WTC11 (cell line): ENCODE measurements around the gene UCHL5. TPM values are rescaled to one million over a fixed set of nuclear protein-coding genes. Genes with fewer than 3 reads are reported as not detected.

Experiments used
- ATAC-seq: fragments of 200-7000 bp; cut with Tn5 transposase; 2 replicates; pipeline ENCODE4 v1.10.0; 2021; ENCODE audit warnings: mild to moderate bottlenecking, moderate library complexity
- CTCF ChIA-PET: fragments of 300-600 bp; sonication (Branson Sonifier 250); formaldehyde crosslinking; loops from one replicate; lab custom pipeline; 2021; ENCODE audit warnings: antibody characterized with exemption; lab: Charles Lee
- POLR2A ChIA-PET: fragments of 350-600 bp; sonication (Branson Sonifier 250); formaldehyde crosslinking; loops from one replicate; lab custom pipeline; 2021; ENCODE audit warnings: antibody characterized with exemption; lab: Charles Lee
- DNase-seq: peaks from one replicate; pipeline ENCODE4 v3.0.0; 2021; ENCODE audit warnings: low spot score
- H3K27ac Mint-ChIP-seq: 2 replicates; pipeline ENCODE4 v1.8.0; 2021; ENCODE audit warnings: mixed read lengths
- H3K27me3 Mint-ChIP-seq: 2 replicates; pipeline ENCODE4 v1.8.0; 2021; ENCODE audit warnings: low read depth, mild to moderate bottlenecking, moderate library complexity, mixed read lengths
- H3K36me3 Mint-ChIP-seq: 2 replicates; pipeline ENCODE4 v1.8.0; 2021; ENCODE audit warnings: mixed read lengths
- H3K4me1 Mint-ChIP-seq: 2 replicates; pipeline ENCODE4 v1.8.0; 2022; ENCODE audit warnings: mixed read lengths
- H3K4me3 Mint-ChIP-seq: 2 replicates; pipeline ENCODE4 v1.8.0; 2021; ENCODE audit warnings: mild to moderate bottlenecking, moderate library complexity, mixed read lengths
- H3K9me3 Mint-ChIP-seq: 2 replicates; pipeline ENCODE4 v1.8.0; 2021; ENCODE audit warnings: mixed read lengths
- CREM ChIP-seq: sonication (generic); formaldehyde crosslinking; IDR thresholded peaks from 2 replicates; pipeline ENCODE4 v1.8.1; 2022; ENCODE audit warnings: mild to moderate bottlenecking, missing genetic modification reagents, moderate library complexity
- CTCF ChIP-seq: fragments of 200-600 bp; IDR thresholded peaks from 2 replicates; pipeline ENCODE4 v1.8.0; 2022; ENCODE audit warnings: antibody characterized with exemption
- E2F1 ChIP-seq: sonication (generic); formaldehyde crosslinking; IDR thresholded peaks from 2 replicates; pipeline ENCODE4 v1.8.0; 2022; ENCODE audit warnings: mild to moderate bottlenecking, missing genetic modification reagents
- ETV6 ChIP-seq: sonication (generic); formaldehyde crosslinking; IDR thresholded peaks from 2 replicates; pipeline ENCODE4 v1.8.1; 2022; ENCODE audit warnings: mild to moderate bottlenecking, missing genetic modification reagents
- FOXK1 ChIP-seq: sonication (generic); formaldehyde crosslinking; IDR thresholded peaks from 2 replicates; pipeline ENCODE4 v1.8.0; 2022; ENCODE audit warnings: mild to moderate bottlenecking, moderate library complexity, missing genetic modification reagents
- FOXP1 ChIP-seq: sonication (generic); formaldehyde crosslinking; IDR thresholded peaks from 2 replicates; pipeline ENCODE4 v1.8.0; 2022; ENCODE audit warnings: missing genetic modification reagents, mild to moderate bottlenecking, moderate library complexity, borderline replicate concordance
- GTF2I ChIP-seq: fragments of 250-450 bp; sonication (Bioruptor Pico); conservative IDR thresholded peaks from 2 replicates; pipeline ENCODE4 v1.4.0; 2021; ENCODE audit warnings: mild to moderate bottlenecking
- KAT7 ChIP-seq: sonication (generic); formaldehyde crosslinking; IDR thresholded peaks from 2 replicates; pipeline ENCODE4 v1.8.1; 2023; ENCODE audit warnings: missing genetic modification reagents, mild to moderate bottlenecking, borderline replicate concordance
- MLX ChIP-seq: sonication (generic); formaldehyde crosslinking; IDR thresholded peaks from 2 replicates; pipeline ENCODE4 v1.8.1; 2023; ENCODE audit warnings: mild to moderate bottlenecking, missing genetic modification reagents, moderate library complexity
- MXD4 ChIP-seq: fragments of 250-450 bp; sonication (Bioruptor Pico); IDR thresholded peaks from 2 replicates; pipeline ENCODE4 v1.8.0; 2021; ENCODE audit warnings: mild to moderate bottlenecking, moderate library complexity, borderline replicate concordance
- MYBL2 ChIP-seq: sonication (generic); formaldehyde crosslinking; IDR thresholded peaks from 2 replicates; pipeline ENCODE4 v1.8.1; 2023; ENCODE audit warnings: mild to moderate bottlenecking, moderate library complexity, missing genetic modification reagents
- NR1H2 ChIP-seq: sonication (generic); formaldehyde crosslinking; IDR thresholded peaks from 2 replicates; pipeline ENCODE4 v1.9.0; 2021; ENCODE audit warnings: mild to moderate bottlenecking, moderate library complexity, missing genetic modification reagents
- OVOL2 ChIP-seq: fragments of 250-450 bp; sonication (Bioruptor Pico); IDR thresholded peaks from 2 replicates; pipeline ENCODE4 v1.9.0; 2021; ENCODE audit warnings: mild to moderate bottlenecking, borderline replicate concordance
- PRDM15 ChIP-seq: sonication (generic); formaldehyde crosslinking; IDR thresholded peaks from 2 replicates; pipeline ENCODE4 v1.8.0; 2022; ENCODE audit warnings: missing genetic modification reagents
- RORB ChIP-seq: fragments of 250-450 bp; sonication (Bioruptor Pico); IDR thresholded peaks from 2 replicates; pipeline ENCODE4 v1.9.0; 2021; ENCODE audit warnings: mild to moderate bottlenecking
- SP1 ChIP-seq: sonication (generic); formaldehyde crosslinking; conservative IDR thresholded peaks from 2 replicates; pipeline ENCODE4 v1.8.1; 2022; ENCODE audit warnings: missing genetic modification reagents
- ZMAT4 ChIP-seq: fragments of 250-450 bp; sonication (Bioruptor Pico); IDR thresholded peaks from 2 replicates; pipeline ENCODE4 v1.9.0; 2021; ENCODE audit warnings: mild to moderate bottlenecking
- ZNF232 ChIP-seq: sonication (generic); formaldehyde crosslinking; IDR thresholded peaks from 2 replicates; pipeline ENCODE4 v1.8.0; 2022; ENCODE audit warnings: mild to moderate bottlenecking, missing genetic modification reagents
- ZNF423 ChIP-seq: fragments of 250-450 bp; sonication (Bioruptor Pico); IDR thresholded peaks from 2 replicates; pipeline ENCODE4 v2.1.2; 2022; ENCODE audit warnings: mild to moderate bottlenecking, moderate library complexity
- total RNA-seq: library from RNA; stranded (reverse); gene quantifications from 3 replicates; pipeline ENCODE4 v1.2.3, GENCODE V29; 2021
- TF ChIP-seq, protein P1 (sequence below): fragments of 250-450 bp; sonication (Bioruptor Pico); IDR thresholded peaks from 2 replicates; pipeline ENCODE4 v1.9.0; 2021; ENCODE audit warnings: mild to moderate bottlenecking, borderline replicate concordance
- TF ChIP-seq, protein P2 (sequence below): sonication (generic); formaldehyde crosslinking; conservative IDR thresholded peaks from 2 replicates; pipeline ENCODE4 v1.8.1; 2022; ENCODE audit warnings: mild to moderate bottlenecking, missing genetic modification reagents
- TF ChIP-seq, protein P3 (sequence below): sonication (generic); formaldehyde crosslinking; IDR thresholded peaks from 2 replicates; pipeline ENCODE4 v1.8.1; 2023; ENCODE audit warnings: mild to moderate bottlenecking, missing genetic modification reagents

Gene UCHL5
- total RNA-seq, 1 experiment from 2014 or later: 41.5 TPM

DNA sequence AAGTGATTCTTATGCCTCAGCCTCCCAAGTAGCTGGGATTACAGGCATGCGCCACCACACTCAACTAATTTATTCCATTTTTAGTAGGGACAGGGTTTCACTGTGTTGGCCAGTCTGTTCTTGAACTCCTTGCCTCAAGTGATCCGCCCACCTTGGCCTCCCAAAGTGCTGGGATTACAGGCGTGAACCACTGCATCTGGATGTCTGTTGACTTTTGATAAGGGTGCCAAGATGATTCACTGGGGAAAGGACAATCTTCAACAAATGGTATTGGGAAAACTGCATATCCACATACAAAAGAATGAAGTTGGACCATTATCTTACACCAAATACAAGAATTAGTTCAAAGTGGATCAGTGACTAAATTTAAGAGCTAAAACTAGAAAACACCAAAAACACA, 20.0 kb upstream of the UCHL5 start:
- CTCF ChIA-PET: no interaction called here
- peaks cover 51% of the 10 kb centered on the region for H3K36me3 Mint-ChIP-seq
- no peak for TF ChIP-seq PRDM15 (CRISPR knock-in tag)
- no peak for TF ChIP-seq RORB (CRISPR knock-in tag)
- no peak for TF ChIP-seq CREM (CRISPR knock-in tag)
- no peak for TF ChIP-seq ZNF232 (CRISPR knock-in tag)
- TF ChIP-seq ETV6 (CRISPR knock-in tag): no peak
- no peak for TF ChIP-seq ZNF423
- TF ChIP-seq CTCF: no peak
- TF ChIP-seq E2F1 (CRISPR knock-in tag): no peak
- H3K4me3 Mint-ChIP-seq: no peak overlapping the region
- no peaks in the 10 kb centered on the region for H3K27me3 Mint-ChIP-seq
- POLR2A ChIA-PET: no interaction called here
- ATAC-seq (no peak), DNase-seq (no peak)
- peaks cover 11% of the 10 kb centered on the region for H3K9me3 Mint-ChIP-seq
- no peak overlapping the region for H3K27ac Mint-ChIP-seq
- peaks cover 5% of the 10 kb centered on the region; the same call in 1 of the 2 replicates for H3K4me1 Mint-ChIP-seq

GRCh38 chr1:193077991-193078390, 18.8 kb upstream of the UCHL5 start:
- peaks cover 11% of the 10 kb centered on the region for H3K9me3 Mint-ChIP-seq
- ATAC-seq (no peak), DNase-seq (no peak)
- no peaks in the 10 kb centered on the region for H3K4me1 Mint-ChIP-seq
- H3K27me3 Mint-ChIP-seq: no peaks in the 10 kb centered on the region
- ChIA-PET CTCF (no interaction called here), POLR2A (no interaction called here)
- H3K4me3 Mint-ChIP-seq: no peak overlapping the region
- H3K36me3 Mint-ChIP-seq: peaks cover 41% of the 10 kb centered on the region
- no peak overlapping the region for H3K27ac Mint-ChIP-seq
- no peak for TF ChIP-seq ZMAT4 (CRISPR knock-in tag)
- no peak for TF ChIP-seq GTF2I (CRISPR knock-in tag)
- TF ChIP-seq OVOL2 (CRISPR knock-in tag): no peak
- TF ChIP-seq, protein P1, sequence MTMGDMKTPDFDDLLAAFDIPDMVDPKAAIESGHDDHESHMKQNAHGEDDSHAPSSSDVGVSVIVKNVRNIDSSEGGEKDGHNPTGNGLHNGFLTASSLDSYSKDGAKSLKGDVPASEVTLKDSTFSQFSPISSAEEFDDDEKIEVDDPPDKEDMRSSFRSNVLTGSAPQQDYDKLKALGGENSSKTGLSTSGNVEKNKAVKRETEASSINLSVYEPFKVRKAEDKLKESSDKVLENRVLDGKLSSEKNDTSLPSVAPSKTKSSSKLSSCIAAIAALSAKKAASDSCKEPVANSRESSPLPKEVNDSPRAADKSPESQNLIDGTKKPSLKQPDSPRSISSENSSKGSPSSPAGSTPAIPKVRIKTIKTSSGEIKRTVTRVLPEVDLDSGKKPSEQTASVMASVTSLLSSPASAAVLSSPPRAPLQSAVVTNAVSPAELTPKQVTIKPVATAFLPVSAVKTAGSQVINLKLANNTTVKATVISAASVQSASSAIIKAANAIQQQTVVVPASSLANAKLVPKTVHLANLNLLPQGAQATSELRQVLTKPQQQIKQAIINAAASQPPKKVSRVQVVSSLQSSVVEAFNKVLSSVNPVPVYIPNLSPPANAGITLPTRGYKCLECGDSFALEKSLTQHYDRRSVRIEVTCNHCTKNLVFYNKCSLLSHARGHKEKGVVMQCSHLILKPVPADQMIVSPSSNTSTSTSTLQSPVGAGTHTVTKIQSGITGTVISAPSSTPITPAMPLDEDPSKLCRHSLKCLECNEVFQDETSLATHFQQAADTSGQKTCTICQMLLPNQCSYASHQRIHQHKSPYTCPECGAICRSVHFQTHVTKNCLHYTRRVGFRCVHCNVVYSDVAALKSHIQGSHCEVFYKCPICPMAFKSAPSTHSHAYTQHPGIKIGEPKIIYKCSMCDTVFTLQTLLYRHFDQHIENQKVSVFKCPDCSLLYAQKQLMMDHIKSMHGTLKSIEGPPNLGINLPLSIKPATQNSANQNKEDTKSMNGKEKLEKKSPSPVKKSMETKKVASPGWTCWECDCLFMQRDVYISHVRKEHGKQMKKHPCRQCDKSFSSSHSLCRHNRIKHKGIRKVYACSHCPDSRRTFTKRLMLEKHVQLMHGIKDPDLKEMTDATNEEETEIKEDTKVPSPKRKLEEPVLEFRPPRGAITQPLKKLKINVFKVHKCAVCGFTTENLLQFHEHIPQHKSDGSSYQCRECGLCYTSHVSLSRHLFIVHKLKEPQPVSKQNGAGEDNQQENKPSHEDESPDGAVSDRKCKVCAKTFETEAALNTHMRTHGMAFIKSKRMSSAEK (CRISPR knock-in tag): no peak
- TF ChIP-seq MYBL2 (CRISPR knock-in tag): no peak
- TF ChIP-seq SP1 (CRISPR knock-in tag): no peak
- no peak for TF ChIP-seq FOXK1 (CRISPR knock-in tag)
- TF ChIP-seq FOXP1 (CRISPR knock-in tag): no peak
- no peak for TF ChIP-seq KAT7
- TF ChIP-seq, protein P2, sequence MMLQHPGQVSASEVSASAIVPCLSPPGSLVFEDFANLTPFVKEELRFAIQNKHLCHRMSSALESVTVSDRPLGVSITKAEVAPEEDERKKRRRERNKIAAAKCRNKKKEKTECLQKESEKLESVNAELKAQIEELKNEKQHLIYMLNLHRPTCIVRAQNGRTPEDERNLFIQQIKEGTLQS (CRISPR knock-in tag): no peak
- TF ChIP-seq MLX (CRISPR knock-in tag): no peak
- TF ChIP-seq, protein P3, sequence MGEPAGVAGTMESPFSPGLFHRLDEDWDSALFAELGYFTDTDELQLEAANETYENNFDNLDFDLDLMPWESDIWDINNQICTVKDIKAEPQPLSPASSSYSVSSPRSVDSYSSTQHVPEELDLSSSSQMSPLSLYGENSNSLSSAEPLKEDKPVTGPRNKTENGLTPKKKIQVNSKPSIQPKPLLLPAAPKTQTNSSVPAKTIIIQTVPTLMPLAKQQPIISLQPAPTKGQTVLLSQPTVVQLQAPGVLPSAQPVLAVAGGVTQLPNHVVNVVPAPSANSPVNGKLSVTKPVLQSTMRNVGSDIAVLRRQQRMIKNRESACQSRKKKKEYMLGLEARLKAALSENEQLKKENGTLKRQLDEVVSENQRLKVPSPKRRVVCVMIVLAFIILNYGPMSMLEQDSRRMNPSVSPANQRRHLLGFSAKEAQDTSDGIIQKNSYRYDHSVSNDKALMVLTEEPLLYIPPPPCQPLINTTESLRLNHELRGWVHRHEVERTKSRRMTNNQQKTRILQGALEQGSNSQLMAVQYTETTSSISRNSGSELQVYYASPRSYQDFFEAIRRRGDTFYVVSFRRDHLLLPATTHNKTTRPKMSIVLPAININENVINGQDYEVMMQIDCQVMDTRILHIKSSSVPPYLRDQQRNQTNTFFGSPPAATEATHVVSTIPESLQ: no peak
- no peak for TF ChIP-seq MXD4 (CRISPR knock-in tag)
- TF ChIP-seq NR1H2 (CRISPR knock-in tag): no peak
